HG03175 (cell line): ENCODE data around the gene ZNF213.

ENCODE experiments used
- ATAC-seq: cut with Tn5 transposase; IDR thresholded peaks from one replicate; pipeline ENCODE4 v1.9.1; 2021; ENCODE audit warnings: mild to moderate bottlenecking, moderate library complexity; ENCODE audit not compliant: unreplicated experiment

ZNF213 gene

DNA sequence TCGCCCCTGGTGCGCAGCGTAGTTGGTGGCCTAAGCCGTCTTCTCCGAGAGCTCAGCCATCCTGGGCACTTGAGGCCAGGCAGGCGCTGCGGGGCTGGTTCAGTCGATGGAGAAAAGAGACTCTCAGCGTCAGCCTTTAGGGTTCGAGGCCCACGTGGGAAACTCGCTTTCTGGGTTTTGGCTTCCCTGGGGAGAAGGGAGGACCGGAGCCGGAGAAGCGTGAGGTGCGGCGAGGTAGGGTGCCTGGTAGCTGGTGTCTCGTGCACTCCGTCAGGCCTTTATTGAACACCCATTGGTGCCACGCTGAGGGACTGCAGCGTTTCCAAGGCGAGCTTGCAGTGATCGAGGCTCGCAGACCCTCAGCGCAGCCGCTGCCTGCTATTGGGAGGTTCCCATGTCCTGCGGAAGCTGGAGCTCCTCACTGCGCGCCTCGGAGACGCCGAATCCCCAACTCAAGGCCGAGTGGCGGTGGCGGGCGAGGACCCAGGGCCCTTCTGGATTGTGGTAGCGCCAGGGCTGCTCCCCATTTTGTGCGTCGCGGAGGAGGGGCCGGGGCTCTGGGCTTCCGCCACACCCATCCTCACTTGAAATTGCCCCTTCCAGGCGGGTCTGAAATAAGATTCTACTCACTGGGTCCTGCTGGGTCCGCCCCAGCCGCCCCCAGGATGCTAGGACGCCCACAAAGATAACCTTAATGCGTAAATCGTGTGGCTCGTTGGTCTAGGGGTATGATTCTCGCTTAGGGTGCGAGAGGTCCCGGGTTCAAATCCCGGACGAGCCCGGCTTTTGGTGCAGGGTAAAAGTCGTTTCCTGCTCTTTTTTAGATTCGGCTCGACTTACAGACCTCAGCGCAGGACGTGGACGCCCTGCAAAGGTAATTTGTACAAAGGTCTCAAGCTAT, 54.3 kb downstream of the ZNF213 start:
- no peak for ATAC-seq

GRCh38 chr16:3189869-3190268, 55.0 kb downstream of the ZNF213 start:
- ATAC-seq, result no peak

GRCh38 chr16:3190949-3191353, 56.1 kb downstream of the ZNF213 start:
- no peak for ATAC-seq
